PFSK-1 (cell line): Measurements from ENCODE around the gene GABRB3.

ENCODE experiments used
- POLR2AphosphoS5 ChIP-seq: IDR thresholded peaks from 2 replicates; pipeline ENCODE4 v1.6.1; 2012; ENCODE audit warnings: low read depth, mild to moderate bottlenecking, control low read depth, low read length, moderate library complexity
- SIN3A ChIP-seq: IDR thresholded peaks from 2 replicates; pipeline ENCODE4 v1.6.1; 2012; ENCODE audit warnings: mild to moderate bottlenecking, low read length, moderate library complexity, borderline replicate concordance; ENCODE audit not compliant: insufficient read depth
- TF ChIP-seq, protein P1 (sequence below), 2 experiments: IDR thresholded peaks; 2 replicates each; pipeline versions ENCODE4 v1.6.1 to v1.8.0; 2011 to 2012; ENCODE audit warnings: low read depth in 2 of 2, low read length in 2 of 2, control low read depth in 1 of 2, inconsistent platforms in 1 of 2, mild to moderate bottlenecking in 1 of 2, moderate library complexity in 1 of 2; ENCODE audit not compliant: insufficient read depth in 1 of 2

DNA sequence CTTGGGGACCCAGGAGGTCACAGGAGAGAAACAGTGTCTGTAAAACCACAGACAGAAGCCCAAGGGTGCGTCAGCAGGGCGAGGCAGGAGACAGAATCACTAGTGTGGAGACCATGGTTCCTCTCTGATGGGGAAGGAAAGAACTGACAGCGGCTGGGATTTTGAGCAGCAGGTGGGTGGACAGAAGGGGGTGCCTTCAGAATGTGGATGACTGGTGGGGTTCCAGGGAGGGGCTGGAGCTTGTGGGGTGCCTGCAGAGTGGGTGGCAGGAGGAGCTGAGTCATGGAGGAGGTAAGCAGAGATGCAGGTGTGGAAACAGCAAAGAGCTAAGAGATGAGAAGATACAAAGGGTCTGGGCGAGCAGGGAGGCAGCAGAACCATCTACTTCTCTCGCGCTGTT is 124.2 kb downstream of the GABRB3 start:
- TF ChIP-seq, protein P1, sequence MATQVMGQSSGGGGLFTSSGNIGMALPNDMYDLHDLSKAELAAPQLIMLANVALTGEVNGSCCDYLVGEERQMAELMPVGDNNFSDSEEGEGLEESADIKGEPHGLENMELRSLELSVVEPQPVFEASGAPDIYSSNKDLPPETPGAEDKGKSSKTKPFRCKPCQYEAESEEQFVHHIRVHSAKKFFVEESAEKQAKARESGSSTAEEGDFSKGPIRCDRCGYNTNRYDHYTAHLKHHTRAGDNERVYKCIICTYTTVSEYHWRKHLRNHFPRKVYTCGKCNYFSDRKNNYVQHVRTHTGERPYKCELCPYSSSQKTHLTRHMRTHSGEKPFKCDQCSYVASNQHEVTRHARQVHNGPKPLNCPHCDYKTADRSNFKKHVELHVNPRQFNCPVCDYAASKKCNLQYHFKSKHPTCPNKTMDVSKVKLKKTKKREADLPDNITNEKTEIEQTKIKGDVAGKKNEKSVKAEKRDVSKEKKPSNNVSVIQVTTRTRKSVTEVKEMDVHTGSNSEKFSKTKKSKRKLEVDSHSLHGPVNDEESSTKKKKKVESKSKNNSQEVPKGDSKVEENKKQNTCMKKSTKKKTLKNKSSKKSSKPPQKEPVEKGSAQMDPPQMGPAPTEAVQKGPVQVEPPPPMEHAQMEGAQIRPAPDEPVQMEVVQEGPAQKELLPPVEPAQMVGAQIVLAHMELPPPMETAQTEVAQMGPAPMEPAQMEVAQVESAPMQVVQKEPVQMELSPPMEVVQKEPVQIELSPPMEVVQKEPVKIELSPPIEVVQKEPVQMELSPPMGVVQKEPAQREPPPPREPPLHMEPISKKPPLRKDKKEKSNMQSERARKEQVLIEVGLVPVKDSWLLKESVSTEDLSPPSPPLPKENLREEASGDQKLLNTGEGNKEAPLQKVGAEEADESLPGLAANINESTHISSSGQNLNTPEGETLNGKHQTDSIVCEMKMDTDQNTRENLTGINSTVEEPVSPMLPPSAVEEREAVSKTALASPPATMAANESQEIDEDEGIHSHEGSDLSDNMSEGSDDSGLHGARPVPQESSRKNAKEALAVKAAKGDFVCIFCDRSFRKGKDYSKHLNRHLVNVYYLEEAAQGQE (IDR thresholded peaks at IDR 0.05; ENCODE audit: insufficient read depth in 1 of 2, low read depth in 2 of 2, low read length in 2 of 2): no peak
- no peak for TF ChIP-seq POLR2AphosphoS5
- no peak for TF ChIP-seq SIN3A
